Measurements from ENCODE around the gene ALDH18A1. TPM values are rescaled to one million over a fixed set of nuclear protein-coding genes. Genes with fewer than 3 reads are reported as not detected.

ALDH18A1 gene
- total RNA-seq, 1 experiment from 2014 or later: 87.6 TPM

GRCh38 chr10:95610727-95611126, 45.8 kb downstream of the ALDH18A1 start:
- Histone ChIP-seq H3K4me1 (ENCODE audit: control insufficient read depth in 1 of 2, insufficient read depth in 2 of 2, low read length in 2 of 2) (no peaks in the 10 kb centered on the region), H4K20me1 (ENCODE audit: insufficient read depth) (no peaks in the 10 kb centered on the region), H3K4me3 (replicated peaks in 1 of 2; ENCODE audit: low read depth in 1 of 2, low read length in 2 of 2) (no peak overlapping the region), H3K4me2 (ENCODE audit: low read length) (no peak overlapping the region), H3K27ac (ENCODE audit: low read depth, low read length) (no peak overlapping the region), H2AFZ (ENCODE audit: low read depth, low read length, poor library complexity, severe bottlenecking) (no peak overlapping the region), H3K9me2 (ENCODE audit: insufficient read depth) (no peaks in the 10 kb centered on the region), H3K79me2 (ENCODE audit: insufficient read depth, low read length) (no peaks in the 10 kb centered on the region), H3K9ac (ENCODE audit: low read length) (no peak overlapping the region), H3K36me3 (ENCODE audit: control insufficient read depth in 1 of 2, insufficient read depth in 2 of 2, low read length in 2 of 2) (peaks cover 44 to 63% of the 10 kb centered on the region in 2 experiments), H3K27me3 (ENCODE audit: insufficient read depth, low read length) (no peaks in the 10 kb centered on the region), H3K9me3 (ENCODE audit: control insufficient read depth in 1 of 2, insufficient read depth in 1 of 2, low read depth in 1 of 2, low read length in 2 of 2) (no peaks in the 10 kb centered on the region)
- ChIA-PET RAD21 (ENCODE audit: low non-redundant PET in 1 of 2, low total read pairs in 2 of 2, uncharacterized antibody in 2 of 2, unreplicated experiment in 2 of 2) (no interaction called here), CTCF (no interaction called here), POLR2A (no interaction called here)
- TF ChIP-seq SRF (IDR thresholded peaks at IDR 0.05; ENCODE audit: low read depth): no peak
- TF ChIP-seq EGR1 (IDR thresholded peaks at IDR 0.05; ENCODE audit: low read depth): no peak
- TF ChIP-seq RAD21 (IDR thresholded peaks at IDR 0.05; ENCODE audit: low read depth): no peak
- no peak for TF ChIP-seq ZNF274 (IDR thresholded peaks at IDR 0.05; ENCODE audit: low read depth, low read length)
- no peak for TF ChIP-seq CBX3 (IDR thresholded peaks at IDR 0.05; ENCODE audit: low read depth)
- TF ChIP-seq ELF1 (IDR thresholded peaks at IDR 0.05; ENCODE audit: borderline replicate concordance, low read depth): no peak
- no peak for TF ChIP-seq POLR2AphosphoS5 (IDR thresholded peaks at IDR 0.05; ENCODE audit: low read depth, low read length)
- TF ChIP-seq REST (IDR thresholded peaks at IDR 0.05; ENCODE audit: low read depth): no peak
- TF ChIP-seq FOSL1 (IDR thresholded peaks at IDR 0.05; ENCODE audit: low read depth): no peak
- no peak for TF ChIP-seq POLR2A (IDR thresholded peaks at IDR 0.05; ENCODE audit: borderline replicate concordance, extremely low read depth, insufficient read depth, insufficient read length)
- TF ChIP-seq YY1 (IDR thresholded peaks at IDR 0.05; ENCODE audit: extremely low read depth, insufficient replicate concordance, low read depth, low read length): no peak
- TF ChIP-seq EZH2 (IDR thresholded peaks at IDR 0.05): no peak
- no peak for TF ChIP-seq MAX (IDR thresholded peaks at IDR 0.05)
- no peak for TF ChIP-seq SP1 (IDR thresholded peaks at IDR 0.05; ENCODE audit: low read depth)
- no peak for TF ChIP-seq SIN3A (IDR thresholded peaks at IDR 0.05; ENCODE audit: low read depth)
- TF ChIP-seq ATF3 (IDR thresholded peaks at IDR 0.05): no peak
- TF ChIP-seq EZH2phosphoT487 (IDR thresholded peaks at IDR 0.05; ENCODE audit: borderline replicate concordance): no peak
- no peak for TF ChIP-seq CEBPB (IDR thresholded peaks at IDR 0.05; ENCODE audit: low read depth)
- TF ChIP-seq ZBTB33 (IDR thresholded peaks at IDR 0.05; ENCODE audit: extremely low read depth, insufficient replicate concordance, low read length): no peak
- no peak for ATAC-seq
- no peak for DNase-seq (ENCODE audit: low read depth, low spot score)
- BruUV-seq (replicated peaks): no TSS peak
- intact Hi-C loops (cut with micrococcal nuclease): no loop called here
